ENCODE data around the gene FBRS.
A peak's percentile ranks its signal among the peaks of the same experiment; 100 is the strongest.

- peak in 2 of 3 experiments; percentile 63 to 70 for TF ChIP-seq CTCF (IDR thresholded peaks at IDR 0.05)
- TF ChIP-seq POLR2A (IDR thresholded peaks at IDR 0.05) = no peak
These were observed 6.9 kb upstream of the FBRS start for GRCh38 chr16:30651124-30652004.

All from testis (tissue), 2 donors.